ENCODE data around the gene CCT2. TPM values are rescaled to one million over a fixed set of nuclear protein-coding genes. Genes with fewer than 3 reads are reported as not detected.
"Not testable (repeated sequence)": the region's sequence is repeated elsewhere in the genome, so short reads cannot be mapped to it uniquely, and the experiment has no call there.

CCT2 gene
- total RNA-seq, 1 experiment from 2014 or later: 382 TPM

DNA sequence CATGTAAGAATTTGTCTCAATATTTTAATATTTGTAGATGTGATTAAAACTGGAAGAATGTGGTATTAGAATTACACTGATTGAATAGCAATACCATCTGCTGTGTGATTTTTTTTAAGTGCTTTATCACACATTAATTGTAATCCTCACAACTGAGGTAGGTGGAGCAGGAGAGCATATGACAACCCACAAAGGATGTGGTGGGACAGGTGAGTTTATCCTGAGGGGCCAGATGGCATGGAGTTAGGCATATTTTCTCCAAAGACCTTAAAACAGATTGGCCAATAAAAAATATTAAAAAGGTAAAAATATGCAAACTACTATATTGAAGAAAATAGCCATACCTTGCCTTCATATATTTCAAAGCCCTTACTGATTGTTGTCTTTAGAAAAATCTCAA lies 17.7 kb downstream of the CCT2 start:
- Histone ChIP-seq H3K36me3 (peaks cover 52% of the 10 kb centered on the region), H3K27ac (no peak overlapping the region), H3K9me3 (replicated peaks) (no peaks in the 10 kb centered on the region), H3K4me1 (replicated peaks) (no peaks in the 10 kb centered on the region), H3K4me3 (no peak overlapping the region), H3K27me3 (replicated peaks) (no peaks in the 10 kb centered on the region)
- no peak for DNase-seq (ENCODE audit: low read depth in 1 of 2, low spot score in 2 of 2)

DNA sequence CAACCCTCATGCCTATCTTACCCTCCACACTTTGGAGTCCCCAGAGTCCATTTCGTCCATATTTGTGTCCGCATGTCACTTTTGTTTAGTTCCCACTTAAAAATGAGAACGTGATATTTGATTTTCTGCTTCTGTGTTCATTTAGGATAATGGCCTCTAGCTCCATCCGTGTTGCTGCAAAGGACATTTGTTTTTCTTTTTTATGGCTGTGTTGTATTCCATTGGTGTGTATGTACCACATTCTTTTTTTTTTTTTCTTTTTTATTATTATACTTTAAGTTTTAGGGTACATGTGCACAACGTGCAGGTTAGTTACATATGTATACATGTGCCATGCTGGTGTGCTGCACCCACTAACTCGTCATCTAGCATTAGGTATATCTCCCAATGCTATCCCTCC lies 18.3 kb downstream of the CCT2 start:
- H3K27me3 ChIP-seq (replicated peaks); H3K4me3 ChIP-seq; H3K4me1 ChIP-seq (replicated peaks); H3K27ac ChIP-seq; DNase-seq (ENCODE audit: low read depth in 1 of 2, low spot score in 2 of 2); H3K9me3 ChIP-seq (replicated peaks): not testable (repeated sequence)
- H3K36me3 ChIP-seq: peaks cover 46% of the 10 kb centered on the region

DNA sequence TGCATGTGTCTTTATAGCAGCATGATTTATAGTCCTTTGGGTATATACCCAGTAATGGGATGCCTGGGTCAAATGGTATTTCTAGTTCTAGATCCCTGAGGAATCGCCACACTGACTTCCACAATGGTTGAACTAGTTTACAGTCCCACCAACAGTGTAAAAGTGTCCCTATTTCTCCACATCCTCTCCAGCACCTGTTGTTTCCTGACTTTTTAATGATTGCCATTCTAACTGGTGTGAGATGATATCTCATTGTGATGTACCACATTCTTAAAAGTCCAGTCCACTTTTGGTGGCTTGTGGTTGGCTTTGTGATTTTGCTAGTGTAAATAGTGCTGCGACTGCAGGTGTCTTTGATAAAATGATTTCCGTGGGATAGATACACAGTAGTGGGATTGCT lies 19.0 kb downstream of the CCT2 start:
- peaks cover 39% of the 10 kb centered on the region for H3K36me3 ChIP-seq
- DNase-seq (ENCODE audit: low read depth in 1 of 2, low spot score in 2 of 2); H3K27me3 ChIP-seq (replicated peaks); H3K4me1 ChIP-seq (replicated peaks); H3K4me3 ChIP-seq; H3K9me3 ChIP-seq (replicated peaks); H3K27ac ChIP-seq: not testable (repeated sequence)

DNA sequence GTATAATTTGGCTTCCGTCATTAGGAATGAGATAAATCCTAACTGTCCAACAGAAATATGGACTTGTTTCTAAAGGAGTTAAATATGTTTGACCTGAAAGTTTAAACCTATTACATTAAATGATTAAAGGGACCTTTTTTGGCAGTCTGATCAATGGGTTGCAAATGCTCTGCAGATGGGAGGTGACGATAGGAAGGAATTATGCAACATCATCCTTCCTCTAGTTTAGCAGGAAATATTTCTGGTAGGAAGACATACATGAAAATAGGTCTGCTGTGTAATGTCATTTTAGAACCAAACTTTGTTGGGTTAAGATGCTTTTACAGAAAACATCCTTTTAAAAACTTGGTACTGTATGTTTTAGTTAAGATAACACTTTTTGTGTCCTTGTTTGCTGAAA lies 22.9 kb downstream of the CCT2 start:
- Histone ChIP-seq H3K4me3 (no peak overlapping the region), H3K36me3 (peaks cover 4% of the 10 kb centered on the region), H3K27me3 (replicated peaks) (peaks cover 6% of the 10 kb centered on the region; the same call in 1 of the 2 replicates), H3K4me1 (replicated peaks) (0 out of 2 replicates have a peak, but pooled peaks cover 4% of the 10 kb centered on the region), H3K27ac (no peak overlapping the region), H3K9me3 (replicated peaks) (no peaks in the 10 kb centered on the region)
- DNase-seq (ENCODE audit: low read depth in 1 of 2, low spot score in 2 of 2): no peak

DNA sequence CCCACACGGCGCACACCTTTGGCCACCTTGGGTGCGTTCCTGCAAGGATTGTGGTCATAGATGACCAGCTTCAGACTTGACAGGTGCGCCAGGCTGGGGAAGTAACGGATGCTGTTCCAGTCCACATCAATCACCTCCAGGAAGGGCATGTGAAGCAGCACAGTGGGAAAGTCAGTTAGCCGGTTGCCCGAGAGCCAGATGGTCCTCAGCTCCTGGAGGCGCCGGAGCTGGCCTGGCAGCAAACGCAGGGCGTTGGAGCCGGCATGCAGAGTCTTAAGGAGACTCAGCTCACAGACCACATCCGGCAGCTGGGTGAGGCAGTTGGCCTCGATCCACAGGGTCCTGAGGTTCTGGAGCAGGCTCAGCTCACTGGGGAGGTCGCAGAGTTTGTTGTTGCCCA lies 24.9 kb downstream of the CCT2 start:
- Histone ChIP-seq H3K4me1 (replicated peaks) (0 out of 2 replicates have a peak, but pooled peaks cover 4% of the 10 kb centered on the region), H3K4me3 (no peak overlapping the region), H3K27ac (no peak overlapping the region), H3K9me3 (replicated peaks) (no peaks in the 10 kb centered on the region), H3K36me3 (no peaks in the 10 kb centered on the region), H3K27me3 (replicated peaks) (peaks cover 6% of the 10 kb centered on the region)
- DNase-seq (ENCODE audit: low read depth in 1 of 2, low spot score in 2 of 2): no peak

DNA sequence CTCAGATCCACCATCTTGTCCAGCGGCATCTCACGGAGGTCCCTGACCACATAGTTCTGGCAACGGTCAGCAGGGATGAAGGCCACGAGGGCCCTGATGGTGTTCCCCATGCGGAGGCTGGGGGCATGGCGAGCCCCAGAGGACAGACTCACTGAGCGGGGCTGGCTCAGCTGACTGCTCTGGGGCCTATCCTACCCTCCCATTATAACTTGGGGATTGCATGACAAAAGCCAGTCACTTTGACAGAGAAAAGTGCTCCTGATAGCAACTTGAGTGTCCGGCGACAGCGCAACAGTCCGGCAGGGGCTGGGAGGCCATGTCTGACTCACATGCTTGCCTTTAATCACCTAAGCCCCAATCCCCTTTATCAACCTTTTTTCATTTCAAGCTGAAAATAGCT lies 25.5 kb downstream of the CCT2 start, which contains the start of gene LRRC10:
Gene LRRC10 (minus strand): TSS at position 179 of the 400 bp plus-strand sequence. CDS start 69 bp downstream, at position 110.
- Histone ChIP-seq H3K27me3 (replicated peaks) (peaks cover 6% of the 10 kb centered on the region), H3K36me3 (no peaks in the 10 kb centered on the region), H3K27ac (no peak within 1 kb of the TSS), H3K4me1 (replicated peaks) (0 out of 2 replicates have a peak, but pooled peaks cover 4% of the 10 kb centered on the region), H3K9me3 (replicated peaks) (no peaks in the 10 kb centered on the region), H3K4me3 (no peak within 1 kb of the TSS)
- no peak for DNase-seq (ENCODE audit: low read depth in 1 of 2, low spot score in 2 of 2)

DNA sequence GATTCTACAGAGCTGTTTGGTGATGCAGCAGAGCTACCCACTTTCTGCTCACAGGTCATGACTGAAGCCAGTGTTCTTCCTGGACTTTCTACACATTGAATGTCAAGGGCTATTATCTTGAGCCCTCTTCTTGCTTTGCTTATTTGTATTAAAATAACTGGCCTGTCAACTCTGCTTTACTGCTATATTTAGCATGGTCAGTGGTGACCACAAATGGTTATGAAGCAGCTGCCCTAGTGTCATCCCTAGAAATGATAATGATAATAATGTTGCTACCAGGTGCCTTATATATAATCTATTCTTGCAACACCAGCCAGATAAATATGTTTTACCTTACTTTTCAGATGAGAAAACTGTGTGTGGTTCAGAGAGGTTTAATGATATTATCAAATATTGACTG lies 28.1 kb downstream of the CCT2 start:
- DNase-seq (ENCODE audit: low read depth in 1 of 2, low spot score in 2 of 2): no peak
- Histone ChIP-seq H3K36me3 (no peaks in the 10 kb centered on the region), H3K9me3 (replicated peaks) (no peaks in the 10 kb centered on the region), H3K27ac (no peak overlapping the region), H3K27me3 (replicated peaks) (peaks cover 6% of the 10 kb centered on the region), H3K4me3 (no peak overlapping the region), H3K4me1 (replicated peaks) (0 out of 2 replicates have a peak, but pooled peaks cover 4% of the 10 kb centered on the region)

DNA sequence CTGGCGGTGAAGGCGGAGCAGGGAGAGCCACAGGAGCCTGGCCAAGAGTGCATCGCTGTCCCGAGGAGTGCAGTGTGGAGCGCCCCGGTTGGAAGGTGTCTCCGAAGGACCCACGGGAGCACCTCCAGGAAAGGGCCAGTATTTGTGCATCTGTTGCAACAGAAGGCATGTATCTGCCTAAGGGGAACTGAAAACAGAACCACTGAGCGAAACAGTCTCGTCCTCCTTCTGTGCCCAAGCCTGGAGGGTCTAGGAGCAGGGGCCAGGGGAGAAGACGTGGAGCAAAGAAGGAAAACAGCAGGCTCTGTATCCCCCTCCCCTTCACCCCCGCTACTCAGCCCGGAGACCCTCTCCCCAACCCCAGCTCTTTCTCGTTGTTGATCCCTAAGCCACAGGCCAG lies 30.8 kb downstream of the CCT2 start:
- no peak for DNase-seq (ENCODE audit: low read depth in 1 of 2, low spot score in 2 of 2)
- Histone ChIP-seq H3K4me1 (replicated peaks) (no peaks in the 10 kb centered on the region), H3K27me3 (replicated peaks) (no peaks in the 10 kb centered on the region; the same call in 1 of the 2 replicates), H3K27ac (no peak overlapping the region), H3K4me3 (no peak overlapping the region), H3K36me3 (no peaks in the 10 kb centered on the region), H3K9me3 (replicated peaks) (no peaks in the 10 kb centered on the region)

DNA sequence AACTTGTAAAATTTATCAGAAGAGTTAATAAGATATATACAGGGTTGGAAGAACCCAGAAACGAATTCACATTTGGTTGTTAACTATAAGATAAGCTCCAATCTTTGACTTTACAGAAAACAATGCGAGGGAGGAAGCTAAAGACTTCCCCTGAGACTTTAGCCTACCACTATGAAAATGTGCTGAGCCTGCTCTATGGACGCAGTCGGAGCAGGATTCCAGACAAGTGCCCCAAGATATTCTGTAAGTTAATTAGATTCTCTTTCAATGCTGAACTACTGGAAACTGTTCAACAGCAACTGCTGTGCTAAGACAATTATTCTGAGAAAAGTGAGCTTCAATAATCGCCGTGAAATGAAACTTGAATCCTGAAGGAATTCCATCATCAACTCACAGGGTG lies 33.8 kb downstream of the CCT2 start:
- Histone ChIP-seq H3K27ac (no peak overlapping the region), H3K27me3 (replicated peaks) (no peaks in the 10 kb centered on the region), H3K36me3 (no peaks in the 10 kb centered on the region), H3K9me3 (replicated peaks) (no peaks in the 10 kb centered on the region), H3K4me3 (no peak overlapping the region), H3K4me1 (replicated peaks) (no peaks in the 10 kb centered on the region)
- no peak for DNase-seq (ENCODE audit: low read depth in 1 of 2, low spot score in 2 of 2)

DNA sequence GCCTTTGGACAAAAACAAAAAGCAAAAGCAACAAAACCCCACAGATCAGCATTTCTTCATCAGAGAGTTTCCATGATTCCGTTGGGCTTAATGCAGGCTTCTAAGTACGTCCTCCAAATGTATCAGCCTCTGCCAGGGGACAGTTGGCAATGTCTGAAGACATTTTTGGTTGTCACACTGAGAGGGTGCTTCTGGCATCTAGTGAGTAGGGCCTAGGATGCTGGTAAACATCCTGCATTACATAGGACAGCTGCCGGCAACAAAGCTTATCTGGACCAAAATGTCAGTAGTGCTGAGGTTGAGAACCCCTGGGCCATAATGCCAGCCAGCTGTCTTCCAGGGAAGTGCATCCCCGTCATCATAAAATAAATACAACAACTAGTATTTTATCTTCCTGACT lies 34.8 kb downstream of the CCT2 start:
- no peaks in the 10 kb centered on the region for H3K36me3 ChIP-seq
- no peak overlapping the region for H3K4me3 ChIP-seq
- no peaks in the 10 kb centered on the region for H3K9me3 ChIP-seq (replicated peaks)
- no peak for DNase-seq (ENCODE audit: low read depth in 1 of 2, low spot score in 2 of 2)
- H3K27me3 ChIP-seq (replicated peaks): no peaks in the 10 kb centered on the region
- H3K4me1 ChIP-seq (replicated peaks): no peaks in the 10 kb centered on the region
- H3K27ac ChIP-seq: no peak overlapping the region

DNA sequence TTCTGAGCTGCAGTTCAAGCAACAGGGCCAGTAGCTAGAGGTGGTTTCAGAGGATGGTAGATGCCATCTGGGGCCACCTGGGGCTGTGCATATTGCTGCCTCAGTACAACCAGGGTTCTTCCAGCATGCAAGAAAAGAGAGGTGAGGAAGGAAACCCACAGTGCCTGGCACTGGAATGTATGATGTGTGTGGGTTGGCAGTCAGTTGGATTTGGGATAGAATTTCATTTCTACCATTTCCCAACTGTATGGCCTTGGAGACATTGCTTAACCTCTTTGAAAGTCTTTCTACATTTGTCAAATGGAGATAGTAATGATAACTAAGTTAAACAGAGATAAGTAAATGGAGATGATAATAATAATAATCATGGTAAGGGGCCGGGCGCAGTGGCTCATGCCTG lies 35.7 kb downstream of the CCT2 start:
- H3K27ac ChIP-seq: no peak overlapping the region
- no peak overlapping the region for H3K4me3 ChIP-seq
- no peaks in the 10 kb centered on the region for H3K9me3 ChIP-seq (replicated peaks)
- H3K36me3 ChIP-seq: no peaks in the 10 kb centered on the region
- H3K4me1 ChIP-seq (replicated peaks): no peaks in the 10 kb centered on the region
- H3K27me3 ChIP-seq (replicated peaks): no peaks in the 10 kb centered on the region
- DNase-seq (ENCODE audit: low read depth in 1 of 2, low spot score in 2 of 2): no peak

DNA sequence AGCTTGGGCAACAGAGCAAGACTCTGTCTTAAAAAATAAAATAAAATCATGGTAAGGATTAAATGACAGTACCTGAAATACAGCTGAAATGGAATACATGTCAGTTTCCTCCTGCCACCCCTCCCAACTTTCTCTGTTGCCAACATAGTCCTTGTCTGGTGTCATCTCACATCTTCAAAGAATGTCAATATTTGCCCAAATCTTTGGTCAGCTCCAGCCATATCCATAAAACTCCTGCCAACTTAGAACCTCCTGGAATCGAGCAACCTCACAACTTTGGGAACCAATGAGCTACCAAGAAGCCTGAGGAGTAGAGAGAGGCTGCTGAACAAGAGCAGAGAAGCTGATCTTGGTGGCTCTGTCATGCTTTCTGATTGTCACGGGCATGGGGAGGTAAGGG lies 36.3 kb downstream of the CCT2 start:
- H3K4me1 ChIP-seq (replicated peaks): no peaks in the 10 kb centered on the region
- DNase-seq (ENCODE audit: low read depth in 1 of 2, low spot score in 2 of 2): no peak
- no peaks in the 10 kb centered on the region for H3K9me3 ChIP-seq (replicated peaks)
- H3K27ac ChIP-seq: no peak overlapping the region
- no peaks in the 10 kb centered on the region for H3K36me3 ChIP-seq
- H3K4me3 ChIP-seq: no peak overlapping the region
- H3K27me3 ChIP-seq (replicated peaks): no peaks in the 10 kb centered on the region

DNA sequence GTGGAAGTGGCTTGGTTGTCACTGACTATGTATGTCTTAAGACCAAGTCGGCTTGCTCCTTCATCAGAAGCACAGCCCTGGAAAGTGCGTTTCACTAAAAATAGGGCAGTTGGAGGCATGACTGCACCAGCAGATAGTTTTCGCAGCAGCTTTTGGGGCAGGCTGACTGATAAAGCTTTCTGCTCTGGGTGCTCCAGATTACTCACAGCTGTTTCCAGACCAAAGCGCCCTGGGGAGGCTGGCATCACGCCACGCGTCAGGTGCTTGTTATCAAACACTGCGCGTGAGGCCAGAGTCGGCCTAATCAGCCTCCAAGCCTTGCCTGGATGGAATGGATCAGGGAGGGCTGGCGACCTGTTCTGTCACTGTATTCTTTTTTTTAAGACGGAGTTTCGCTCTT lies 38.7 kb downstream of the CCT2 start:
- Histone ChIP-seq H3K4me1 (replicated peaks) (no peaks in the 10 kb centered on the region), H3K27me3 (replicated peaks) (no peaks in the 10 kb centered on the region), H3K36me3 (no peaks in the 10 kb centered on the region), H3K4me3 (no peak overlapping the region), H3K27ac (no peak overlapping the region), H3K9me3 (replicated peaks) (no peaks in the 10 kb centered on the region)
- DNase-seq (ENCODE audit: low read depth in 1 of 2, low spot score in 2 of 2): no peak

DNA sequence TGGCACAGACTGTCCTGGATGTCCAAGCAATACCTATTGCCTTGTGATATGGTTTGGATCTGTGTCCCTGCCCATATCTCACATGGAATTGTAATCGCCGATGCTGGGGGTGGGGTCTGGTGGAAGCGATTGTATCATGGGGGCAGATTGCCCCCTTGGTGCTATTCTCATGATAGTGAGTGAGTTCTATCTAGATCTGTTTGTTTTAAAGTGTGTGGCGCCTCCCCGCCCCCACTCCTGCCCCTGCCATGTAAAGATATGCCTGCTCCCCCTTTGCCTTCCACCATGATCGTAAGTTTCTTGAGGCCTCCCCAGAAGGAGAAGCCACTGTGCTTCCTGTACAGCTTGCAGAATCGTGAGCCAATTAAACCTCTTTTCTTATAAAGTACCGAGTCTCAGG lies 42.2 kb downstream of the CCT2 start:
- no peaks in the 10 kb centered on the region for H3K9me3 ChIP-seq (replicated peaks)

DNA sequence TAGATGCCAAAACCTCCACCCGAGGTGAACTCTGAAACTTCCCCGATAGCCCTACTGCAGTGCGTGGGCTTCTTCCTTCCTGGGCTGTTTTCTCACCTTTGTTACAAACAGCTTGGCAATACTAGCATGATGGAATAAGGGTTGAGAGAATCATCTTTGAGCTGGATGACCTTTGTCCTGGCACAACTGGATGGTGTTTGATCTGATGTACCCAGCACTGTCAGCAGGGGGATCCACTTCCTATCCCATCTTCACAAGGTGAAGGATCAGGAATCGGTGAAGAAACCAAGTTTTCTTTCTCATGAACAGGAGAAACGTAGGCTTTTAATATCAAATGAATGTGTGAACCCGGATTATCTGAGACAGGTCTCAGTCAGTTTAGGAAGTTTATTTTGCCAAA lies 44.9 kb downstream of the CCT2 start:
- no peak for DNase-seq (ENCODE audit: low read depth in 1 of 2, low spot score in 2 of 2)
- H3K36me3 ChIP-seq: no peaks in the 10 kb centered on the region

More for the DNA sequence above, 42.2 kb downstream of the CCT2 start:
- Histone ChIP-seq H3K4me1 (replicated peaks) (no peaks in the 10 kb centered on the region), H3K36me3 (no peaks in the 10 kb centered on the region), H3K27ac (no peak overlapping the region), H3K4me3 (no peak overlapping the region), H3K27me3 (replicated peaks) (no peaks in the 10 kb centered on the region)
- no peak for DNase-seq (ENCODE audit: low read depth in 1 of 2, low spot score in 2 of 2)

More for the DNA sequence above, 44.9 kb downstream of the CCT2 start:
- Histone ChIP-seq H3K9me3 (replicated peaks) (no peaks in the 10 kb centered on the region), H3K27ac (no peak overlapping the region), H3K4me1 (replicated peaks) (no peaks in the 10 kb centered on the region), H3K27me3 (replicated peaks) (no peaks in the 10 kb centered on the region), H3K4me3 (no peak overlapping the region)
